ENCODE data around the gene CEP97.
"Not testable (repeated sequence)": the region's sequence is repeated elsewhere in the genome, so short reads cannot be mapped to it uniquely, and the experiment has no call there.

DNA sequence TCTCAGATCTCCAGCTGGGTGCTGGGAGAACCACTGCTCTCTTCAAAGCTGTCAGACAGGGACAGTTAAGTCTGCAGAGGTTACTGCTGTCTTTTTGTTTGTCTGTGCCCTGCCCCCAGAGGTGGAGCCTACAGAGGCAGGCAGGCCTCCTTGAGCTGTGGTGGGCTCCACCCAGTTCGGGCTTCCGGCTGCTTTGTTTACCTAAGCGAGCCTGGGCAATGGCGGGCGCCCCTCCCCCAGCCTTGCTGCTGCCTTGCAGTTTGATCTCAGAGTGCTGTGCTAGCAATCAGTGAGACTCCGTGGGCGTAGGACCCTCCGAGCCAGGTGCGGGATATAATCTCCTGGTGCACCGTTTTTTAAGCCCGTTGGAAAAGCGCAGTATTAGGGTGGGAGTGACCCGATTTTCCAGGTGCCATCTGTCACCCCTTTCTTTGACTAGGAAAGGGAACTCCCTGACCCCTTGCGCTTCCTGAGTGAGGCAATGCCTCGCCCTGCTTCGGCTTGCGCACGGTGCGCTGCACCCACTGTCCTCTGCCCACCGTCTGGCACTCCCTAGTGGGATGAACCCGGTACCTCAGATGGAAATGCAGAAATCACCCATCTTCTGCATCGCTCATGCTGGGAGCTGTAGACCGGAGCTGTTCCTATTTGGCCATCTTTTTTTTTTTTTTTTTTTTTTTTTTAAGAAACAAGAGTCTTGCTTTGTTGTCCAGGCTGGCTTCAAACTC lies 29.1 kb downstream of the CEP97 start:
- TF ChIP-seq EZH2 (IDR thresholded peaks at IDR 0.05; ENCODE audit: borderline replicate concordance), result not testable (repeated sequence)
- TF ChIP-seq, protein P1, sequence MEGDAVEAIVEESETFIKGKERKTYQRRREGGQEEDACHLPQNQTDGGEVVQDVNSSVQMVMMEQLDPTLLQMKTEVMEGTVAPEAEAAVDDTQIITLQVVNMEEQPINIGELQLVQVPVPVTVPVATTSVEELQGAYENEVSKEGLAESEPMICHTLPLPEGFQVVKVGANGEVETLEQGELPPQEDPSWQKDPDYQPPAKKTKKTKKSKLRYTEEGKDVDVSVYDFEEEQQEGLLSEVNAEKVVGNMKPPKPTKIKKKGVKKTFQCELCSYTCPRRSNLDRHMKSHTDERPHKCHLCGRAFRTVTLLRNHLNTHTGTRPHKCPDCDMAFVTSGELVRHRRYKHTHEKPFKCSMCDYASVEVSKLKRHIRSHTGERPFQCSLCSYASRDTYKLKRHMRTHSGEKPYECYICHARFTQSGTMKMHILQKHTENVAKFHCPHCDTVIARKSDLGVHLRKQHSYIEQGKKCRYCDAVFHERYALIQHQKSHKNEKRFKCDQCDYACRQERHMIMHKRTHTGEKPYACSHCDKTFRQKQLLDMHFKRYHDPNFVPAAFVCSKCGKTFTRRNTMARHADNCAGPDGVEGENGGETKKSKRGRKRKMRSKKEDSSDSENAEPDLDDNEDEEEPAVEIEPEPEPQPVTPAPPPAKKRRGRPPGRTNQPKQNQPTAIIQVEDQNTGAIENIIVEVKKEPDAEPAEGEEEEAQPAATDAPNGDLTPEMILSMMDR (IDR thresholded peaks at IDR 0.05; ENCODE audit: poor library complexity), result not testable (repeated sequence)

All from hepatocyte (in vitro differentiated cells).